HG03108 (cell line): ENCODE measurements around the gene SGPP2.
A peak's percentile ranks its signal among the peaks of the same experiment; 100 is the strongest.
"Not testable (repeated sequence)": the region's sequence is repeated elsewhere in the genome, so short reads cannot be mapped to it uniquely, and the experiment has no call there.

Experiments
- ATAC-seq: cut with Tn5 transposase; IDR thresholded peaks from one replicate; pipeline ENCODE4 v1.9.1; 2021; ENCODE audit warnings: moderate library complexity; ENCODE audit not compliant: unreplicated experiment

The SGPP2 gene

GRCh38 chr2:222424276-222424728 lies at the start of gene SGPP2:
Gene SGPP2 (plus strand): TSS chr2:222424543. CDS start chr2:222424603, 60 bp downstream.
- peak; percentile 30 for ATAC-seq

- ATAC-seq, result no peak
Measured at GRCh38 chr2:222375798-222376197, 48.5 kb upstream of the SGPP2 start.

- ATAC-seq, result no peak
Measured at GRCh38 chr2:222380456-222380855, 43.9 kb upstream of the SGPP2 start.

- ATAC-seq, result no peak
Measured at GRCh38 chr2:222381566-222381965, 42.8 kb upstream of the SGPP2 start.

- ATAC-seq, result no peak
Measured at GRCh38 chr2:222383255-222383654, 41.1 kb upstream of the SGPP2 start.

GRCh38 chr2:222391743-222392285 lies 32.5 kb upstream of the SGPP2 start:
- no peak for ATAC-seq

GRCh38 chr2:222393733-222394267 lies 30.5 kb upstream of the SGPP2 start:
- ATAC-seq, result no peak

GRCh38 chr2:222398446-222398885 lies 25.9 kb upstream of the SGPP2 start:
- no peak for ATAC-seq

GRCh38 chr2:222399038-222399783 lies 25.1 kb upstream of the SGPP2 start:
- ATAC-seq, result no peak

- no peak for ATAC-seq
Measured at GRCh38 chr2:222404151-222404905, 20.0 kb upstream of the SGPP2 start.

- ATAC-seq, result no peak
Measured at GRCh38 chr2:222408684-222409083, 15.7 kb upstream of the SGPP2 start.

- ATAC-seq, result no peak
Measured at GRCh38 chr2:222410534-222410933, 13.8 kb upstream of the SGPP2 start.

GRCh38 chr2:222412334-222412733 lies 12.0 kb upstream of the SGPP2 start:
- not testable (repeated sequence) for ATAC-seq

GRCh38 chr2:222413295-222413911 lies 10.9 kb upstream of the SGPP2 start:
- ATAC-seq, result no peak

GRCh38 chr2:222418739-222419138 lies 5.6 kb upstream of the SGPP2 start:
- no peak for ATAC-seq

GRCh38 chr2:222420508-222420907 lies 3.8 kb upstream of the SGPP2 start:
- ATAC-seq, result no peak

GRCh38 chr2:222421626-222422025 lies 2.7 kb upstream of the SGPP2 start:
- no peak for ATAC-seq

GRCh38 chr2:222423186-222423585 lies 1.2 kb upstream of the SGPP2 start:
- no peak for ATAC-seq

GRCh38 chr2:222423632-222424275 lies 589 bp upstream of the SGPP2 start:
- peak; percentile 25 for ATAC-seq
